ENCODE measurements around the gene S100A3. TPM values are rescaled to one million over a fixed set of nuclear protein-coding genes. Genes with fewer than 3 reads are reported as not detected.
A peak's percentile ranks its signal among the peaks of the same experiment; 100 is the strongest.
"Not testable (repeated sequence)": the region's sequence is repeated elsewhere in the genome, so short reads cannot be mapped to it uniquely, and the experiment has no call there.

S100A3 gene
- total RNA-seq, 1 experiment from 2014 or later, result not detected

DNA sequence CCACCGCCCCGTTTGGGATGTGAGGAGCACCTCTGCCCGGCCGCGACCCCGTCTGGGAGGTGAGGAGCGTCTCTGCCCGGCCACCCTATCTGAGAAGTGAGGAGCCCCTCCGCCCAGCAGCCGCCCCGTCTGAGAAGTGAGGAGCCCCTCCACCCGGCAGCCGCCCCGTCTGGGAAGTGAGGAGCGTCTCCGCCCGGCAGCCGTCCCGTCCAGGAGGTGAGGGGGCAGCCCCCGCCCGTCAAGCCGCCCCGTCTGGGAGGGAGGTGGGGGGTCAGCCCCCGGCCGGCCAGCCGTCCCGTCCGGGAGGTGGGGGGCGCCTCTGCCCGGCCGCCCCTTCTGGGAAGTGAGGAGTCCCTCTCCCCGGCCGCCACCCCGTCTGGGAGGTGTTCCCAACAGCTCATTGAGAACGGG, 26.0 kb upstream of the S100A3 start:
- not testable (repeated sequence) for H3K4me2 ChIP-seq (ENCODE audit: low read depth, low read length, poor library complexity, severe bottlenecking); H3K4me1 ChIP-seq (ENCODE audit: low read length); H3K27me3 ChIP-seq (ENCODE audit: low read length); DNase-seq; H3K4me3 ChIP-seq (ENCODE audit: low read length); H2AFZ ChIP-seq (ENCODE audit: low read length); H3K9me3 ChIP-seq (ENCODE audit: low read length); H3K9ac ChIP-seq (ENCODE audit: low read length); H3K9me2 ChIP-seq (replicated peaks; ENCODE audit: insufficient read depth, low read length); H3K79me2 ChIP-seq (ENCODE audit: low read length); H3K27ac ChIP-seq (ENCODE audit: low read length); H3K36me3 ChIP-seq (ENCODE audit: insufficient read depth, low read length); H4K20me1 ChIP-seq (ENCODE audit: insufficient read depth, low read depth, low read length)

- peaks cover 3% of the 10 kb centered on the region; the same call in 1 of the 2 replicates for H3K4me1 ChIP-seq (ENCODE audit: low read length)
- no peak overlapping the region for H3K9ac ChIP-seq (ENCODE audit: low read length)
- no peaks in the 10 kb centered on the region for H3K9me3 ChIP-seq (ENCODE audit: low read length)
- no peaks in the 10 kb centered on the region for H3K79me2 ChIP-seq (ENCODE audit: low read length)
- H2AFZ ChIP-seq (ENCODE audit: low read length), result no peak overlapping the region
- H3K9me2 ChIP-seq (replicated peaks; ENCODE audit: insufficient read depth, low read length), result no peaks in the 10 kb centered on the region
- no peaks in the 10 kb centered on the region for H3K36me3 ChIP-seq (ENCODE audit: insufficient read depth, low read length)
- H4K20me1 ChIP-seq (ENCODE audit: insufficient read depth, low read depth, low read length), result no peaks in the 10 kb centered on the region
- no peak overlapping the region for H3K27ac ChIP-seq (ENCODE audit: low read length)
- H3K27me3 ChIP-seq (ENCODE audit: low read length), result no peaks in the 10 kb centered on the region
- no peak overlapping the region for H3K4me3 ChIP-seq (ENCODE audit: low read length)
- DNase-seq, result no peak
- no peak overlapping the region for H3K4me2 ChIP-seq (ENCODE audit: low read depth, low read length, poor library complexity, severe bottlenecking)
Measured at GRCh38 chr1:153573351-153573750, 24.3 kb upstream of the S100A3 start.

GRCh38 chr1:153572569-153573015, 23.5 kb upstream of the S100A3 start:
- Histone ChIP-seq H3K9me3 (ENCODE audit: low read length) (no peaks in the 10 kb centered on the region), H3K9ac (ENCODE audit: low read length) (no peak overlapping the region), H3K27ac (ENCODE audit: low read length) (no peak overlapping the region), H3K36me3 (ENCODE audit: insufficient read depth, low read length) (no peaks in the 10 kb centered on the region), H3K27me3 (ENCODE audit: low read length) (no peaks in the 10 kb centered on the region), H4K20me1 (ENCODE audit: insufficient read depth, low read depth, low read length) (no peaks in the 10 kb centered on the region), H3K9me2 (replicated peaks; ENCODE audit: insufficient read depth, low read length) (no peaks in the 10 kb centered on the region), H2AFZ (ENCODE audit: low read length) (no peak overlapping the region), H3K4me1 (ENCODE audit: low read length) (peaks cover 3% of the 10 kb centered on the region; the same call in 1 of the 2 replicates), H3K79me2 (ENCODE audit: low read length) (no peaks in the 10 kb centered on the region), H3K4me3 (ENCODE audit: low read length) (no peak overlapping the region), H3K4me2 (ENCODE audit: low read depth, low read length, poor library complexity, severe bottlenecking) (no peak overlapping the region)
- DNase-seq, result peak; percentile 86

- no peak overlapping the region for H3K4me3 ChIP-seq (ENCODE audit: low read length)
- H2AFZ ChIP-seq (ENCODE audit: low read length), result no peak overlapping the region
- no peaks in the 10 kb centered on the region for H3K36me3 ChIP-seq (ENCODE audit: insufficient read depth, low read length)
- H3K4me1 ChIP-seq (ENCODE audit: low read length), result peaks cover 3% of the 10 kb centered on the region; the same call in 1 of the 2 replicates
- H3K9ac ChIP-seq (ENCODE audit: low read length), result no peak overlapping the region
- DNase-seq, result no peak
- H3K9me3 ChIP-seq (ENCODE audit: low read length), result no peaks in the 10 kb centered on the region
- no peaks in the 10 kb centered on the region for H3K27me3 ChIP-seq (ENCODE audit: low read length)
- no peak overlapping the region for H3K4me2 ChIP-seq (ENCODE audit: low read depth, low read length, poor library complexity, severe bottlenecking)
- H4K20me1 ChIP-seq (ENCODE audit: insufficient read depth, low read depth, low read length), result no peaks in the 10 kb centered on the region
- H3K27ac ChIP-seq (ENCODE audit: low read length), result no peak overlapping the region
- H3K9me2 ChIP-seq (replicated peaks; ENCODE audit: insufficient read depth, low read length), result no peaks in the 10 kb centered on the region
- no peaks in the 10 kb centered on the region for H3K79me2 ChIP-seq (ENCODE audit: low read length)
Measured at GRCh38 chr1:153571706-153572105, 22.6 kb upstream of the S100A3 start.

- no peaks in the 10 kb centered on the region for H3K79me2 ChIP-seq (ENCODE audit: low read length)
- H3K4me1 ChIP-seq (ENCODE audit: low read length), result peaks cover 3% of the 10 kb centered on the region; the same call in 1 of the 2 replicates
- no peak overlapping the region for H2AFZ ChIP-seq (ENCODE audit: low read length)
- H3K27ac ChIP-seq (ENCODE audit: low read length), result no peak overlapping the region
- no peak overlapping the region for H3K4me2 ChIP-seq (ENCODE audit: low read depth, low read length, poor library complexity, severe bottlenecking)
- no peaks in the 10 kb centered on the region for H3K36me3 ChIP-seq (ENCODE audit: insufficient read depth, low read length)
- no peak overlapping the region for H3K9ac ChIP-seq (ENCODE audit: low read length)
- H4K20me1 ChIP-seq (ENCODE audit: insufficient read depth, low read depth, low read length), result no peaks in the 10 kb centered on the region
- H3K9me3 ChIP-seq (ENCODE audit: low read length), result no peaks in the 10 kb centered on the region
- no peaks in the 10 kb centered on the region for H3K9me2 ChIP-seq (replicated peaks; ENCODE audit: insufficient read depth, low read length)
- no peaks in the 10 kb centered on the region for H3K27me3 ChIP-seq (ENCODE audit: low read length)
- no peak overlapping the region for H3K4me3 ChIP-seq (ENCODE audit: low read length)
- DNase-seq, result no peak
Measured at GRCh38 chr1:153570874-153571273, 21.8 kb upstream of the S100A3 start.

DNA sequence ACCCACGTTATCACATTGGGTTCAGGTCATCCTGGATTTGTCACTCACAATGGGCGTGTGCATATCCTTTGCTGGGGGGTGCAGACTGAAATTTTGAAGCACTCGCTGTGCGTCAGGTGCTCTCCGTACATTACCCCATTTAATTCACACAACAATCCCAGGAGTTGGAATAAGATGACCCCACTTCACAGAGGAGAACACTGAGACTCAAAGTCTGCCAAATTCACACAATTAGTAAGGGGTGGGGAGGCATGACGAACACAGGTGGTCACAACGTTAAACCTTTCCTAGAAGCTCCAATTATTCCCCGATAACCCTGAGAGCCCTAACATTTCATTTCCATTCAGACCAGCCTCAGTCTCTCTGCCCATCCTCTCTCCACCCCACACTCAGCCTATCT, 20.4 kb upstream of the S100A3 start:
- H3K4me3 ChIP-seq (ENCODE audit: low read length), result no peak overlapping the region
- H3K36me3 ChIP-seq (ENCODE audit: insufficient read depth, low read length), result no peaks in the 10 kb centered on the region
- H3K4me2 ChIP-seq (ENCODE audit: low read depth, low read length, poor library complexity, severe bottlenecking), result no peak overlapping the region
- H3K27ac ChIP-seq (ENCODE audit: low read length), result no peak overlapping the region
- H3K27me3 ChIP-seq (ENCODE audit: low read length), result no peaks in the 10 kb centered on the region
- DNase-seq, result peak; percentile 27
- H3K9me3 ChIP-seq (ENCODE audit: low read length), result no peaks in the 10 kb centered on the region
- no peak overlapping the region for H3K9ac ChIP-seq (ENCODE audit: low read length)
- peaks cover 3% of the 10 kb centered on the region; the same call in 1 of the 2 replicates for H3K4me1 ChIP-seq (ENCODE audit: low read length)
- H3K9me2 ChIP-seq (replicated peaks; ENCODE audit: insufficient read depth, low read length), result no peaks in the 10 kb centered on the region
- H3K79me2 ChIP-seq (ENCODE audit: low read length), result no peaks in the 10 kb centered on the region
- H2AFZ ChIP-seq (ENCODE audit: low read length), result no peak overlapping the region
- no peaks in the 10 kb centered on the region for H4K20me1 ChIP-seq (ENCODE audit: insufficient read depth, low read depth, low read length)

DNA sequence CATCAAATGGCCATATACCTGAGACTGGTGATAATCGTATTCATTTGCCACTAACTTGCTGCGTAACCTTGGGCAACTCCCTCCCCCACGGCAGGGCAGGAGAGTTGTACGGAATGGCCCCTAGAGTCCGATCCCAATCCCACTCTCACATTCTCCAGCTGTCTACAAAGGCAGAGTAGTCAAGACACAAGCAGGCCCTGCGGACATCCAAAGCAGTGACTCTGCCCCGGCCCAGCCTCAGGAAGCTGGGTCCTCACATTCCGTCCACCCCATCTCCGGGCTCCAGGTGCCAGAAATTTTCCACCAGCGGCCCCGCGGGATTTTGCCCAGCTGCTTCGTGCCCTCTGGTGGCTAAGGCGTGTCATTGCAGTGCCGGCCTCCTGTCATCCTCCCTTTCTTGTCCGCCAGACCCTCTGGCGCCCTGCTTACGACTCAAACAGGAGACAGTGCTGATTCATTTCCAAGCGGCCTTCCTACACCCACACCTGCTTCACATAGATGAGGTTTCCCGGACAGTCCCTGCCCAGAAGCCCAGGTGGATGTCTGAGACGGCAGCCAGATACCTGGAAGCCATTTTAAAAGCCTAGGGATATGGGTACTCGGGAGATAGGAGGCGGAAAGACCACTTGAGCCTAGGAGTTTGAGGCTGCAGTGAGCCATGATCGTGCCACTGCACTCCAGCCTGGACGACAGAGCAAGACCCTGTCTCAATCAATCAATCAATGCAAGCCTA, 19.5 kb upstream of the S100A3 start:
- Histone ChIP-seq H3K27ac (ENCODE audit: low read length) (no peak overlapping the region), H2AFZ (ENCODE audit: low read length) (no peak overlapping the region), H4K20me1 (ENCODE audit: insufficient read depth, low read depth, low read length) (no peaks in the 10 kb centered on the region), H3K36me3 (ENCODE audit: insufficient read depth, low read length) (no peaks in the 10 kb centered on the region), H3K79me2 (ENCODE audit: low read length) (no peaks in the 10 kb centered on the region), H3K9ac (ENCODE audit: low read length) (peak overlapping the region; percentile 34; the same call in 1 of the 2 replicates), H3K27me3 (ENCODE audit: low read length) (no peaks in the 10 kb centered on the region), H3K4me2 (ENCODE audit: low read depth, low read length, poor library complexity, severe bottlenecking) (no peak overlapping the region), H3K4me3 (ENCODE audit: low read length) (no peak overlapping the region; the same call in 1 of the 2 replicates), H3K9me3 (ENCODE audit: low read length) (no peaks in the 10 kb centered on the region), H3K9me2 (replicated peaks; ENCODE audit: insufficient read depth, low read length) (no peaks in the 10 kb centered on the region), H3K4me1 (ENCODE audit: low read length) (peaks cover 3% of the 10 kb centered on the region; the same call in 1 of the 2 replicates)
- peak; percentile 87 for DNase-seq

- no peaks in the 10 kb centered on the region for H3K9me2 ChIP-seq (replicated peaks; ENCODE audit: insufficient read depth, low read length)
- H3K4me2 ChIP-seq (ENCODE audit: low read depth, low read length, poor library complexity, severe bottlenecking), result no peak overlapping the region
- no peaks in the 10 kb centered on the region for H3K36me3 ChIP-seq (ENCODE audit: insufficient read depth, low read length)
- H3K4me3 ChIP-seq (ENCODE audit: low read length), result no peak overlapping the region
- no peaks in the 10 kb centered on the region for H3K79me2 ChIP-seq (ENCODE audit: low read length)
- H2AFZ ChIP-seq (ENCODE audit: low read length), result no peak overlapping the region
- no peaks in the 10 kb centered on the region for H3K9me3 ChIP-seq (ENCODE audit: low read length)
- DNase-seq, result peak; percentile 39
- H3K27ac ChIP-seq (ENCODE audit: low read length), result no peak overlapping the region
- H3K27me3 ChIP-seq (ENCODE audit: low read length), result no peaks in the 10 kb centered on the region
- H4K20me1 ChIP-seq (ENCODE audit: insufficient read depth, low read depth, low read length), result no peaks in the 10 kb centered on the region
- H3K9ac ChIP-seq (ENCODE audit: low read length), result no peak overlapping the region
- H3K4me1 ChIP-seq (ENCODE audit: low read length), result peaks cover 3% of the 10 kb centered on the region; the same call in 1 of the 2 replicates
Measured at GRCh38 chr1:153567621-153568366, 18.7 kb upstream of the S100A3 start.

All from Karpas-422 (cell line).